GM18873 (cell line): ENCODE results near the gene SLC39A9.
"Not testable (repeated sequence)": the region's sequence is repeated elsewhere in the genome, so short reads cannot be mapped to it uniquely, and the experiment has no call there.

Experiments
- ATAC-seq: cut with Tn5 transposase; IDR thresholded peaks from one replicate; pipeline ENCODE4 v1.9.1; 2021; ENCODE audit warnings: mild to moderate bottlenecking, moderate library complexity, moderate number of reproducible peaks; ENCODE audit not compliant: unreplicated experiment, low FRiP score

SLC39A9 gene

GRCh38 chr14:69366761-69367160, 31.7 kb upstream of the SLC39A9 start:
- no peak for ATAC-seq

DNA sequence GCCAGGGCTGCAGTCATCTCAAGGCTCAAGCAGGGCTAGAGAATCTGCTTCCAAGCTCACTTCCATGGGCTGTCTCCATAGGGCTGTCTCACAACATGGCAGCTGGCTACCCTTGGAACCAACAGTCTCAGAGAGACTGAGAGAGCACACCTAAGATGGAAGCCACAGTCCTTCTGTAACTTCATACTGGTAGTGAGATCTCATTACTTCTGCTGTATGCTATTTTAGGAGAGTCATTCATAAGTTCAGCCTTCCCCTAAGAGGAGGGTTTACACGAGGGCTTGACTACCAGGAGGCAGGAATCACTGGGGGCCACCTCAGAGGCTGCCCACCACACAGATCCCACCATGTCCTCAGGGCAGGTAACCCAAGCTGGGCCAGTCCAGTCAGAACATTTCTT, 30.1 kb upstream of the SLC39A9 start:
- ATAC-seq: no peak

- ATAC-seq: no peak
These were observed 28.4 kb upstream of the SLC39A9 start for GRCh38 chr14:69370061-69370460.

- no peak for ATAC-seq
These were observed 26.3 kb upstream of the SLC39A9 start for GRCh38 chr14:69372146-69372545.

DNA sequence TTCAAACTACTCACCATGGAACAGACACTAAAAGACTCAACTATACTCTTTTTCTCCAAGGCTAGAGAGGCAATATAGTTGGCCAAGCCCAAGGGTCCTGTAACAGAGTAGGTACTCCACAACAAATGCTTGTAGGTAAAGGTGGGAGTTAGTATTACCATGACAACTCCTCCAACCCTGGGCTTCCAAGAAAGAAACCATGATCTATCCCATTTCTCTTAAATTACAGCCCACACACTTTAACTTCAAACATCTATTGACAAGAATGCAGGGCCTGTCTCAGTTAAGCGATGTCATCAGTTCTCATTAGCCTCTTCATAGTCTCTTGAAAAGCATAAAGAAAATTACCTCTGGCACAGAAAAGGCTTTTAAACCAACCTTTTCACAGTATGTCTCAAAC, 25.4 kb upstream of the SLC39A9 start:
- ATAC-seq: no peak

- no peak for ATAC-seq
These were observed 24.3 kb upstream of the SLC39A9 start for GRCh38 chr14:69374235-69374634.

- no peak for ATAC-seq
These were observed 23.3 kb upstream of the SLC39A9 start for GRCh38 chr14:69375182-69375581.

DNA sequence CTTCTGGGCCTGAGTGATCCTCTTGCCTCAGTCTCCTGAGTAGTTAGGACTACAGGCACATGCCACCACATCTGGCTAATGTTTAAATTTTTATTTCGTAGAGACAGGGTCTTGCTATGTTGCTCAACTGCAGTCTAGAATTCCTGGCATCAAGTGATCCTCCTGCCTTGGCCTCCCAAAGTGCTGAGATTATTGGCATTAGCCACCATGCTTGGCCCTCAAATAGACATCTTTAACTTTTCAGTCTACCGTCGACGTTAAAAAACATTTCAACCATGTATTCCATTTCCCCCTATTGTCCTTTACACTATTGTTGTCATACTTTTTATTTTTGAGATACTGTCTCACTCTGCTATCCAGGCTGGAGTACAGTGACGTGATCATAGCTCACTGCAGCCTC, 22.8 kb upstream of the SLC39A9 start:
- no peak for ATAC-seq

- ATAC-seq: no peak
These were observed 22.1 kb upstream of the SLC39A9 start for GRCh38 chr14:69376439-69376838.

DNA sequence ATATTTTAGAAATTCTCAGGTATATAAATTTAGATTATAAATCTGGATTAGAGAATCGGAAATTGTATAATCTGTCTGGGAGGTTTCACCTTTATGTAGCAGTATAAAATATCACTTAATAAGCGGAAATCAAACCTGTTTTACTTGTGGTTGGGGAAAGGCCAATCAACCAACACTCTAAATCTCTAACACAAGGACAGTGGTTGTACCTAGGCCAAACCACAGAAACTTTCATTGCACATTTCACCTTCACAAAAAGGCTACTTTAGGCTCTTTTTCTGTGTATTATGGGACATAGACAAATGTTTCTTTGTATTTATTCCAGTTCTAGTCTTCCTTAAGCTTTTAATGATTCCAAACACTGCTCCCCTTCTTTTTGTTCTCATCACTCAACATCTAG, 20.2 kb upstream of the SLC39A9 start:
- no peak for ATAC-seq

DNA sequence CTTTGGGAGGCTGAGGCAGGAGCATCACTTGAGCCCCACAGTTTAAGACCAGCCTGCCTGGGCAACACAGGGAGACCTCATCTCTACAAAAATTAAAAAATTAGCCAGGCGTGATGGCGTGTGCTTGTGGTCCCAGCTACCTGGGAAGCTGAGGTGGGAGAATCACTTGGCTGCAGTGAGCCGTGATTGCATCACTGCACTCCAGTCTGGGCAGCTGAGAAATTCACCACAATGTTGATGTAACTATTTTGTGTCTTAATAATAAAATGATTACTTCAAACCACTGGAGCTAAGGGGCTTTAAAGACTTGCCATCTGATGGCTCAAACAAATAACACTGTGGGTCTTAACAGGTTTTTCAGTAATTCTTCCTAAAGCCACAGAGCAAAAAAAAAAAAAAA, 11.2 kb upstream of the SLC39A9 start:
- ATAC-seq: no peak

DNA sequence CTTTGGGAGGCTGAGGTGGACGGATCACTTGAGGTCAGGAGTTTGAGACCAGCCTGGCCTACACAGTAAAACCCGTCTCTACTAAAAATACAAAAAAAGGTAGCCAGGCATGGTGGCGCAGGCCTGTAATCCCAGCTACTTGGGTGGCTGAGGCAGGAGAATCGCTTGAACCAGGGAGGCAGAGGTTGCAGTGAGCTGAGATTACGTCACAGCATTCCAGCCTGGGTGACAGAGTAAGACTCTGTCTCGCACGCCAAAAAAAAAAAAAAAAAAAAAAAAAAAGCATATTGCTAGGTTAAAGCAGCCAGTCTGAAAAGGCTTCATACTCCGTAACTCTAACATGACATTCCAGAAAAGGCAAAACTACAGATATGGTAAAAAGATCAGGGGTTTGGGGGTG, 7.1 kb upstream of the SLC39A9 start:
- not testable (repeated sequence) for ATAC-seq

DNA sequence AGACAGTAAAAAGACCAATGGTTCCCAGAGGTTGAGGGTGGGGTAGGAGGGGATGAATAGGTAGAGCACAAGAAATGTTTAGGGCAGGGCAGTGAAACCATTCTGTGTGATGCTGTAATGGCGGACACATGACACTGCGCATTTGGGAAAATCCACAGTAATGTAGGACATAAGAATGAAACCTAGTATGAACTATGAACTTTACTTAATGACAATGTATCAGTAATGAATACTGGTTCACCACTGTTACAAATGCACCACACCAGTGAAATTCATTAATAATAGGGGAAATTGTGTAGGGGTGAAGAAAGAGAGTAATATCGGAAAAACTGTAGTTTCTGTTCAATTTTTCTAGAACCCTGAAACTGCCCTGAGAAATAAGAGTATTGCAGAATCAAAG, 6.0 kb upstream of the SLC39A9 start:
- ATAC-seq: no peak

DNA sequence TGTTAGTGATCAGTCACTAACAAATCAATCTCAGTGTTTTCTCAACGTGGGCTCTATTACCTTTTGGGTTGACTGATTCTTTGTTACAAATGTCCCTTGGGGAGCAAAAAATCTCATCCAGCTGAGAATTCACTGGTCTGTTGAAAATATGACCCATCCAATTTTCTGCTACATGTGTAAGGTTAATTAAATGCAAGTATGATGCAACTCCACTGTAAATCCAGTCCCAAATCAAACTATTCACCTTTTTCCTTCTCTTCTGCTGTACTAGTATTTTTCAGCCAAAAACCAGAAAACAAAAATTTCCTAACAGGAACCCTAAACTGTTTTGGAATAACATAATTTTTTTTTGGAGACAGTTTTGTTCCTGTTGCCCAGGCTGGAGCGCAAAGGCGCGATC, 2.6 kb upstream of the SLC39A9 start:
- no peak for ATAC-seq

- ATAC-seq: no peak
These were observed 322 bp downstream of the SLC39A9 start for GRCh38 chr14:69398818-69399210.

GRCh38 chr14:69399750-69400149, 1.3 kb downstream of the SLC39A9 start:
- ATAC-seq: no peak

DNA sequence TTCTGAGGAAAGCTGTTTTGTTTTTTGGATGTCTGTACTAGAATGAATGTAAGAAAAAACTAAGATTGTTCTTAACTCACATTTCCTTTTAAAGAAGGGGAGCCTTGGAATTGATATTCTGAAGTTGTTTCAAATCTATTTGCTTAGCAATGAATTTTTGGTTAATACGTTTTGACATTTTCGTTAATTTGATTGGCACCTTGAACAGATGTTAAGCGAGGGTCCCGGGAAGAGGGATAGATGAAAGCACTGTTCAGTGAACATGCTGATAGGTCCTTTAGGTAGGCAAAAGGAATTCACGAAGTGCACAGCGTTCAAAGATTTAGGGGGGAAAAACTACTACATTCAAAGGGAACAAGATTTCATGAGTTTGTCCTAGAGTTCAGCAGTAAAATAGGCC, 1.7 kb downstream of the SLC39A9 start:
- no peak for ATAC-seq

GRCh38 chr14:69401841-69402240, 3.3 kb downstream of the SLC39A9 start:
- ATAC-seq: no peak

- ATAC-seq: no peak
These were observed 6.0 kb downstream of the SLC39A9 start for GRCh38 chr14:69404478-69404877.

GRCh38 chr14:69404883-69405282, 6.4 kb downstream of the SLC39A9 start:
- no peak for ATAC-seq

DNA sequence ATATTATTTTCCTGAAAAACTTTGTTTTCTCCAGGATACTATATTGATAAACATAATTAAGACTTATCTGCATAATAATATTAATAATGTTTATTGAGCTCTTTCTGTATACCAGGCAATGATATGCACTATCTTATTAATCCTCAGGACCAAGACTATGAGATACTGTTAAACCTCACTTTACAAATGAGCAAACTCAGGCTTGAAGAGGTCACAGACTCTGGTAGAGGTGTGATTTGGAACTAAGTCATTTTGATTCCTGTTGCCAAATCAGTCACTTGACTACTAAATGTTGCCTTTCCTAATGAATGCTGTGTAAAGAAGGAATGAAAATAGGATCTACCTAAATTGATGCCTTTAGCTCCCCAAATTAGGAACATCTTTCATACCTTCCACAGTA, 7.3 kb downstream of the SLC39A9 start:
- ATAC-seq: no peak

DNA sequence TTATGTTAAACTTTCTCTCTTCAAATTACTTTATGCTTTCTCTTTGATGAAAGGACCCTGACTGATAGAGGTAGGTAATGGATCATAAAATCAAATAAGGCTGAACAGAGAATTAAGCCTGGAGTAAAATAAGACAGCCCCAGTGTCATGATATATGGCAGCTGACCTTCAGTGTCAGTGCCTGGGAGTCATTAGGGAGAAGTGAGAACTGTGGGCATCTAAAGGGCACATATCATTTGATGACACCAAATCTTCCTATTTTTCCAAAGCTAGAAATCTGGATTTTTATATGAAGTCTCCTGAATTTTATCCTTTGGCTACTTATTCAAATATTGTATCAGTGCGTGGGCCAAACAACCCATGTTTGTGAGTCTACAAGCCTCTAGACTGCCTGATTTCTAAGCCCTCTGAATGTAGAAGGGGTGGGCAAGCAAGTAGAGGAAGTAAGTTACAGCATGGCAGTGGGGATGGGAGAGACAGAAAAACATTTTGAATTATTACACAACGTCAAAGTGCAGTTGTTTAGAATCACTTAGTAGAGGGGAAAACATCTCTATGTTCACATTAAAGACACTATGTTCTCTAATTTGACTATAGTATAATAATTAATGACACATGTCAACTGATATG, 10.0 kb downstream of the SLC39A9 start:
- no peak for ATAC-seq

DNA sequence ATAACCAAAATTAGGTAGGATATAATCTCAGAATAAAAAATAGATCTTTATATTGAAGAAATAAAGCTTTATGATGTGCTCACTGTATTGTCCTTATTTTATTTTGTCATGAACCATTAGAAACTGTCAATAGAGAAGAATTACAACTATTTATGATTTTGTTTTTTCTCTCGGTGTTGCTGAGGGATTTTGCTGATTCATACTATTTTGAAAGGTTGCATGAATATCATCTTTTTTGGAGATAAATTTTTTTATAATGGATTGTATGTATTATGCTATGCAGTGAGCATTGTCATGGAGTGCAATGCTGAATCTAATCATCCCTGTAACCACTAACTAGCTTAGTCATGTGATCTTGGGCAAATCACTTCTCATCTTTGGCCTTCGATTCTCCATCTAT, 15.0 kb downstream of the SLC39A9 start:
- ATAC-seq: no peak
